Smooth muscle cell (in vitro differentiated cells): ENCODE measurements around the gene CSTPP1. TPM values are rescaled to one million over a fixed set of nuclear protein-coding genes. Genes with fewer than 3 reads are reported as not detected.

Experiments used
- DNase-seq: peaks from one replicate; lab custom pipeline; 2025; ENCODE audit not compliant: unreplicated experiment; lab: John Stamatoyannopoulos, UW
- H2AFZ ChIP-seq: fragments of 200-600 bp; sonication (generic); 2 replicates; pipeline ENCODE4 v1.6.0; 2016; ENCODE audit warnings: antibody characterized with exemption, low read depth, mild to moderate bottlenecking
- H3F3A ChIP-seq: fragments of 200-600 bp; sonication (generic); 2 replicates; pipeline ENCODE4 v1.6.0; 2017; ENCODE audit warnings: antibody characterized with exemption, low read depth
- H3K27ac ChIP-seq: fragments of 200-600 bp; sonication (generic); 2 replicates; pipeline ENCODE4 v1.5.1; 2016; ENCODE audit warnings: low read depth, mild to moderate bottlenecking
- H3K27me3 ChIP-seq: fragments of 200-600 bp; sonication (generic); 2 replicates; pipeline ENCODE4 v1.6.1; 2016; ENCODE audit warnings: low read depth, mild to moderate bottlenecking
- H3K36me3 ChIP-seq: fragments of 200-600 bp; sonication (generic); 2 replicates; pipeline ENCODE4 v1.5.1; 2016; ENCODE audit warnings: low read depth
- H3K4me1 ChIP-seq: fragments of 200-600 bp; sonication (generic); 2 replicates; pipeline ENCODE4 v1.5.1; 2016; ENCODE audit warnings: low read depth
- H3K4me2 ChIP-seq: fragments of 200-600 bp; sonication (generic); 2 replicates; pipeline ENCODE4 v1.6.0; 2016; ENCODE audit warnings: mild to moderate bottlenecking
- H3K4me3 ChIP-seq: fragments of 200-600 bp; sonication (generic); 2 replicates; pipeline ENCODE4 v1.5.1; 2016; ENCODE audit warnings: mild to moderate bottlenecking
- H3K79me2 ChIP-seq: fragments of 200-600 bp; sonication (generic); 2 replicates; pipeline ENCODE4 v1.6.0; 2016; ENCODE audit warnings: low read depth, mild to moderate bottlenecking
- H3K9ac ChIP-seq: fragments of 200-600 bp; sonication (generic); 2 replicates; pipeline ENCODE4 v1.6.0; 2016; ENCODE audit warnings: low read depth
- H3K9me3 ChIP-seq: fragments of 200-600 bp; sonication (generic); replicated peaks from 2 replicates; pipeline ENCODE4 v1.5.1; 2016; ENCODE audit warnings: low read depth
- H4K20me1 ChIP-seq: fragments of 200-600 bp; sonication (generic); 2 replicates; pipeline ENCODE4 v1.6.0; 2016; ENCODE audit warnings: low read depth
- WGBS: methylation state at CpG from one replicate; pipeline ENCODE4 v1.1.7; 2016; ENCODE audit warnings: low lambda C conversion rate; 5-methylcytosine and 5-hydroxymethylcytosine counted together
- polyA plus RNA-seq: library from polyadenylated mRNA; unstranded; fragments of >200 nt; fragmentation: Nextera tagmentation; extraction: Ambion mirVana; gene quantifications from 2 replicates; pipeline ENCODE4 v1.2.1, GENCODE V29; 2016
- total RNA-seq: library from RNA; depleted of rRNA; stranded (reverse); fragments of >200 nt; gene quantifications from 2 replicates; pipeline ENCODE4 v1.2.3, GENCODE V29; 2014
- TF ChIP-seq, protein P1 (sequence below): fragments of 200-600 bp; sonication (generic); IDR thresholded peaks from 2 replicates; pipeline ENCODE4 v1.5.1; 2017; ENCODE audit warnings: borderline replicate concordance, mild to moderate bottlenecking, antibody characterized with exemption; ENCODE audit not compliant: insufficient read depth, poor library complexity, severe bottlenecking

Gene CSTPP1
- total and polyA plus RNA-seq, 2 experiments from 2014 or later: 37.4 to 44.8 TPM

DNA sequence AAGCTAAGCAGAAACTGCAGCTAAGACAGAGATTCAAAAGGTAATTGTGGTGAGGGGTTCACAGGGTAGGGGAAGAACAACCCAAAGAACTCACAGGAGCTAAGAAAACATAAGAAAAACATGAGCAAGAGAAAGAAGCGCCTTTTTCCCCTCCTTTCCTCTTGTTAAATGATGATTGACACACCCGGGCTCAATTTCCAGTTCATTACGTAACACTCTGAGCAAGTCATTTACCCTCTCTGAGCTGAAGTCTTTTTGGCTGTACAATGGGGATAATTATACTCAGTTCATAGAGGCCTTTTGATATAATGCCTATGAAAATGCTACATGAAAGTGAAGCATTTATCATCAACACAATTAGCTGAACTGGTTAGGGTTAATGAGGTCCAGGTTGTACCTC, 35.4 kb upstream of the CSTPP1 start:
- H3K27ac ChIP-seq: no peak overlapping the region
- no peak overlapping the region for H3K9ac ChIP-seq
- no peaks in the 10 kb centered on the region for H4K20me1 ChIP-seq
- 93% methylated on average over 3 of the region's 3 CpGs for WGBS
- peaks cover 6% of the 10 kb centered on the region for H3K4me1 ChIP-seq
- no peak overlapping the region for H2AFZ ChIP-seq
- H3K79me2 ChIP-seq: peaks cover 21% of the 10 kb centered on the region
- no peaks in the 10 kb centered on the region for H3F3A ChIP-seq
- no peak overlapping the region for H3K4me3 ChIP-seq
- DNase-seq: no peak
- no peak overlapping the region for H3K4me2 ChIP-seq
- H3K27me3 ChIP-seq: no peaks in the 10 kb centered on the region
- TF ChIP-seq, protein P1, sequence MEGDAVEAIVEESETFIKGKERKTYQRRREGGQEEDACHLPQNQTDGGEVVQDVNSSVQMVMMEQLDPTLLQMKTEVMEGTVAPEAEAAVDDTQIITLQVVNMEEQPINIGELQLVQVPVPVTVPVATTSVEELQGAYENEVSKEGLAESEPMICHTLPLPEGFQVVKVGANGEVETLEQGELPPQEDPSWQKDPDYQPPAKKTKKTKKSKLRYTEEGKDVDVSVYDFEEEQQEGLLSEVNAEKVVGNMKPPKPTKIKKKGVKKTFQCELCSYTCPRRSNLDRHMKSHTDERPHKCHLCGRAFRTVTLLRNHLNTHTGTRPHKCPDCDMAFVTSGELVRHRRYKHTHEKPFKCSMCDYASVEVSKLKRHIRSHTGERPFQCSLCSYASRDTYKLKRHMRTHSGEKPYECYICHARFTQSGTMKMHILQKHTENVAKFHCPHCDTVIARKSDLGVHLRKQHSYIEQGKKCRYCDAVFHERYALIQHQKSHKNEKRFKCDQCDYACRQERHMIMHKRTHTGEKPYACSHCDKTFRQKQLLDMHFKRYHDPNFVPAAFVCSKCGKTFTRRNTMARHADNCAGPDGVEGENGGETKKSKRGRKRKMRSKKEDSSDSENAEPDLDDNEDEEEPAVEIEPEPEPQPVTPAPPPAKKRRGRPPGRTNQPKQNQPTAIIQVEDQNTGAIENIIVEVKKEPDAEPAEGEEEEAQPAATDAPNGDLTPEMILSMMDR: no peak
- H3K9me3 ChIP-seq: no peaks in the 10 kb centered on the region
- H3K36me3 ChIP-seq: no peaks in the 10 kb centered on the region

DNA sequence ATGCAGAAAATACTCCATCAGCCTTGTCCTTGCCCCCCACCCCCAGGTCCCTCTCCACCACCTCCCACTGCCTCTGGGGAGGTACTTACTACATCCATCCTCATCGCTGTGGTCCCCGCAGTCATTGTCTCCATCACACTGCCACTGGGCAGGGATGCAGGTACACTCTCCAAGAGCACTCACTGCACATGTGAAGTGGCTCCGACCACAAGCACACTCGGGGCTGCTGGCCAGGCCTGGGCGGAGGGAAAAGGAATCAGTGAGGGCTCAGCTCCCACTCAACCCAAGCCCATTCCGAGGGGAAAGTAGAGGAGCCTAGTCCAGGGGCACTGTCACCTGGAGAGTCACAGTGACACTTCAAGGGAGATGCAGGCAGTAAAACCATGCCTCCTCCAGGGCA, 33.9 kb upstream of the CSTPP1 start:
- H2AFZ ChIP-seq: no peak overlapping the region
- H3K4me1 ChIP-seq: peaks cover 18% of the 10 kb centered on the region
- no peaks in the 10 kb centered on the region for H3K36me3 ChIP-seq
- no peak overlapping the region for H3K4me3 ChIP-seq
- TF ChIP-seq, protein P1: no peak
- no peak overlapping the region for H3K4me2 ChIP-seq
- no peaks in the 10 kb centered on the region for H4K20me1 ChIP-seq
- no peaks in the 10 kb centered on the region for H3K27me3 ChIP-seq
- no peaks in the 10 kb centered on the region for H3F3A ChIP-seq
- H3K9ac ChIP-seq: no peak overlapping the region
- no peaks in the 10 kb centered on the region for H3K9me3 ChIP-seq
- peaks cover 21% of the 10 kb centered on the region for H3K79me2 ChIP-seq
- 92% methylated on average over 4 of the region's 6 CpGs for WGBS
- no peak overlapping the region for H3K27ac ChIP-seq
- DNase-seq: no peak

DNA sequence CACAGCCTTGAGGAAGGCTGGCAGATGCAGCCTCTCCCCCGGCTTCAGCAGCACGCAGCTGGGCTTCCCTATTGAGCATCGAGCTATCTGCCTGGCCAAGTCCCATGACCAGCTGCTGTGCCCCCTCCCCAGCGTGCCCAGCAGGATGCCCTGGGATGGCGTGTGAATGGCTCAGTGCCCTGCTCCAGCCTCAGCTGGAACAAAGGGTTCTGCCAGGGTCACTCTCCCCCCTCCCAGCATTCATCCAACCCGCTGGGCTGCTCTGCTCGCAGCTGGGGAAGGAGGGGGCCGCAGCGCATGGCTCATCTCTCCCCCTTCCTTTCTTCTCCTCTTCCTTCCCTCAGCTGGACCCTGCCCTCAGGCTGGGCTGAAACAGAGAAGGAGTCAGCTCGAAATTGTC, 32.7 kb upstream of the CSTPP1 start:
- Histone ChIP-seq H3K36me3 (no peaks in the 10 kb centered on the region), H3K9me3 (no peaks in the 10 kb centered on the region), H3K4me1 (peaks cover 18% of the 10 kb centered on the region), H3F3A (no peaks in the 10 kb centered on the region), H3K27ac (no peak overlapping the region), H3K27me3 (no peaks in the 10 kb centered on the region), H4K20me1 (no peaks in the 10 kb centered on the region), H3K79me2 (peaks cover 21% of the 10 kb centered on the region), H3K4me2 (no peak overlapping the region), H2AFZ (no peak overlapping the region), H3K4me3 (no peak overlapping the region), H3K9ac (no peak overlapping the region)
- no peak for DNase-seq
- 93% methylated on average over 10 of the region's 10 CpGs for WGBS
- TF ChIP-seq, protein P1: no peak

DNA sequence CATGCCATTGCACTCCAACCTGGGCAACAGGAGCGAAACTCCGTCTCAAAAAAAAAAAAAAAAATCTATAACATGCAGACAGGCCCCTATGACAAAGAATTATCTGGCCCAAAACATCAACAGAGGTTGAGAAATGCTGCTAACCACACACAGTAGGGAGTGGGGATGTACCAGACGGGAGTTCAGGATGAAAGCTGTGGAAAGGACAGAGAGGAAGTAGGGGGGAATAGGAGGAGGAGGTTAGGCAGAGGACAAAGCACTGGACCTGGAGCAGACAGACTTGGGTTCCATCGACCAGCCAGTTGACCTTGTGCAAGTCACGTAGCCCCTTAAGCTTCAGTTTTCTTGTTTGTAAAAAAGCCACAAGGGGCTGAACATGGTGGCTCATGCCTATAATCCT, 30.8 kb upstream of the CSTPP1 start:
- WGBS: 77% methylated on average over 5 of the region's 5 CpGs
- Histone ChIP-seq H3K9me3 (no peaks in the 10 kb centered on the region), H3K27ac (peak overlapping the region; percentile 53), H4K20me1 (no peaks in the 10 kb centered on the region), H3K9ac (no peak overlapping the region), H3F3A (no peaks in the 10 kb centered on the region), H3K36me3 (no peaks in the 10 kb centered on the region), H3K4me1 (peaks cover 18% of the 10 kb centered on the region), H3K4me3 (no peak overlapping the region), H2AFZ (no peak overlapping the region), H3K4me2 (no peak overlapping the region), H3K27me3 (no peaks in the 10 kb centered on the region), H3K79me2 (peaks cover 27% of the 10 kb centered on the region)
- DNase-seq: no peak
- TF ChIP-seq, protein P1: no peak
